ENCODE data around the gene SLC23A3.

DNA sequence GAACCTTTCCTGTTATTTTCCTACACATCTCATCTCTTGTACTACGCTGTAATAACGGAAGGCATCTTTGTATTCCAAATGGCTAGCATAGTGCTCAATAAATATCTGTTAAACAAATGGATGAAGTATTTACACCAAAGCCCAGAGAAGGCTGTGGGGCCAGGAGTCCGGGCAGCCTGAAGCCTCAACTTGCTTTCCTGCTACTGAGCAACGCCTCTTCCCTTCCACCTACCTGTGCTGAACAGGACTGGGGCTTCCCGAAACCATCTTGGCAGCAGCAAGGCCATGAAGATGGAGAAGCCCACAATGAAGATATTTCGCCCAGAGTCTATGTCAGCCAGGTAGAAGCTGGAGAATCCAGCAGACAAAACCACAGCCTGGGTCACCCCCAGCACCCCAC lies 6.7 kb downstream of the SLC23A3 start:
- TF ChIP-seq CTCF (IDR thresholded peaks at IDR 0.05) (no peak), POLR2AphosphoS5 (IDR thresholded peaks at IDR 0.05) (no peak)
